Central memory CD8-positive, alpha-beta T cell (primary cell): ENCODE results near the gene TNNI2.
A peak's percentile ranks its signal among the peaks of the same experiment; 100 is the strongest.
"Not testable (repeated sequence)": the region's sequence is repeated elsewhere in the genome, so short reads cannot be mapped to it uniquely, and the experiment has no call there.

Source experiments
- ATAC-seq: fragments of 150-1000 bp; cut with Tn5 transposase; replicated peaks from 2 replicates; pipeline ENCODE4 v1.10.0; 2022; ENCODE audit warnings: mild to moderate bottlenecking, moderate FRiP score, moderate number of reproducible peaks; ENCODE audit not compliant: poor library complexity, severe bottlenecking; ENCODE audit errors: extremely low read depth
- DNase-seq, 2 donors: peaks; one replicate each; pipeline ENCODE4 v3.0.0; 2021; ENCODE audit warnings: low spot score in 2 of 2
- H3K27ac Mint-ChIP-seq: one replicate; pipeline ENCODE4 v1.8.0; 2022; ENCODE audit warnings: low read depth, mild to moderate bottlenecking, moderate library complexity, mixed read lengths
- H3K27me3 Mint-ChIP-seq: one replicate; pipeline ENCODE4 v1.8.0; 2022; ENCODE audit warnings: mixed read lengths
- H3K36me3 Mint-ChIP-seq: one replicate; pipeline ENCODE4 v1.8.0; 2022; ENCODE audit warnings: mild to moderate bottlenecking, moderate library complexity, mixed read lengths; ENCODE audit not compliant: insufficient read depth
- H3K4me1 Mint-ChIP-seq: one replicate; pipeline ENCODE4 v1.8.0; 2022; ENCODE audit warnings: mixed read lengths
- H3K4me3 Mint-ChIP-seq: one replicate; pipeline ENCODE4 v1.8.0; 2022; ENCODE audit warnings: mild to moderate bottlenecking, moderate library complexity, mixed read lengths
- H3K9me3 Mint-ChIP-seq: one replicate; pipeline ENCODE4 v1.8.0; 2022; ENCODE audit warnings: mixed read lengths

Gene TNNI2

GRCh38 chr11:1838426-1839144 is at the start of gene TNNI2:
TSS of gene TNNI2 (plus strand) at chr11:1838981. CDS start at chr11:1839697, 716 bp downstream.
- Mint-ChIP-seq H3K36me3 (peaks cover 2% of the 10 kb centered on the region), H3K4me1 (peaks cover 17% of the 10 kb centered on the region), H3K27ac (peak within 1 kb of the TSS; percentile 44), H3K4me3 (no peak within 1 kb of the TSS), H3K9me3 (no peaks in the 10 kb centered on the region), H3K27me3 (peaks cover 3% of the 10 kb centered on the region)
- ATAC-seq, result no peak
- no peak for DNase-seq

GRCh38 chr11:1791912-1792311 is 46.9 kb upstream of the TNNI2 start:
- H3K9me3 Mint-ChIP-seq, result no peaks in the 10 kb centered on the region
- H3K36me3 Mint-ChIP-seq, result no peaks in the 10 kb centered on the region
- H3K4me3 Mint-ChIP-seq, result peak overlapping the region; percentile 58
- DNase-seq, result no peak
- H3K27ac Mint-ChIP-seq, result no peak overlapping the region
- H3K4me1 Mint-ChIP-seq, result peaks cover 7% of the 10 kb centered on the region
- H3K27me3 Mint-ChIP-seq, result peaks cover 7% of the 10 kb centered on the region
- ATAC-seq, result no peak

GRCh38 chr11:1792461-1792860 is 46.3 kb upstream of the TNNI2 start:
- ATAC-seq, result no peak
- Mint-ChIP-seq H3K27ac (no peak overlapping the region), H3K27me3 (peaks cover 12% of the 10 kb centered on the region), H3K36me3 (no peaks in the 10 kb centered on the region), H3K9me3 (no peaks in the 10 kb centered on the region), H3K4me1 (peaks cover 7% of the 10 kb centered on the region), H3K4me3 (peak overlapping the region; percentile 58)
- no peak for DNase-seq

GRCh38 chr11:1793081-1793480 is 45.7 kb upstream of the TNNI2 start:
- Mint-ChIP-seq H3K4me3 (peak overlapping the region; percentile 58), H3K9me3 (no peaks in the 10 kb centered on the region), H3K36me3 (no peaks in the 10 kb centered on the region), H3K4me1 (peaks cover 7% of the 10 kb centered on the region), H3K27me3 (peaks cover 19% of the 10 kb centered on the region), H3K27ac (peak overlapping the region; percentile 46)
- DNase-seq (no peak), ATAC-seq (no peak)

GRCh38 chr11:1796413-1797011 is 42.3 kb upstream of the TNNI2 start:
- Mint-ChIP-seq H3K4me3 (no peak overlapping the region), H3K36me3 (no peaks in the 10 kb centered on the region), H3K27me3 (peaks cover 39% of the 10 kb centered on the region), H3K4me1 (peaks cover 7% of the 10 kb centered on the region), H3K9me3 (no peaks in the 10 kb centered on the region), H3K27ac (no peak overlapping the region)
- DNase-seq (no peak), ATAC-seq (no peak)

GRCh38 chr11:1797391-1798125 is 41.2 kb upstream of the TNNI2 start:
- Mint-ChIP-seq H3K4me1 (peaks cover 3% of the 10 kb centered on the region), H3K27me3 (peaks cover 50% of the 10 kb centered on the region), H3K9me3 (no peaks in the 10 kb centered on the region), H3K4me3 (no peak overlapping the region), H3K36me3 (no peaks in the 10 kb centered on the region), H3K27ac (no peak overlapping the region)
- ATAC-seq (no peak), DNase-seq (no peak)

GRCh38 chr11:1803246-1803645 is 35.5 kb upstream of the TNNI2 start:
- H3K4me1 Mint-ChIP-seq, result no peaks in the 10 kb centered on the region
- ATAC-seq (no peak), DNase-seq (no peak)
- H3K4me3 Mint-ChIP-seq, result no peak overlapping the region
- no peak overlapping the region for H3K27ac Mint-ChIP-seq
- no peaks in the 10 kb centered on the region for H3K9me3 Mint-ChIP-seq
- H3K27me3 Mint-ChIP-seq, result peaks cover 60% of the 10 kb centered on the region
- no peaks in the 10 kb centered on the region for H3K36me3 Mint-ChIP-seq

GRCh38 chr11:1803835-1804519 is 34.8 kb upstream of the TNNI2 start:
- not testable (repeated sequence) for DNase-seq, H3K9me3 Mint-ChIP-seq, H3K27ac Mint-ChIP-seq, H3K4me1 Mint-ChIP-seq, H3K4me3 Mint-ChIP-seq, ATAC-seq, H3K36me3 Mint-ChIP-seq
- H3K27me3 Mint-ChIP-seq, result peaks cover 53% of the 10 kb centered on the region

- DNase-seq, result no peak
- Mint-ChIP-seq H3K4me1 (no peaks in the 10 kb centered on the region), H3K4me3 (no peak overlapping the region), H3K27me3 (peaks cover 51% of the 10 kb centered on the region), H3K27ac (no peak overlapping the region), H3K9me3 (no peaks in the 10 kb centered on the region), H3K36me3 (no peaks in the 10 kb centered on the region)
- ATAC-seq, result no peak
Observed at GRCh38 chr11:1805525-1805924, 33.3 kb upstream of the TNNI2 start.

GRCh38 chr11:1807264-1807995 is 31.4 kb upstream of the TNNI2 start:
- DNase-seq (no peak), ATAC-seq (no peak)
- Mint-ChIP-seq H3K4me1 (no peaks in the 10 kb centered on the region), H3K4me3 (no peak overlapping the region), H3K36me3 (no peaks in the 10 kb centered on the region), H3K9me3 (no peaks in the 10 kb centered on the region), H3K27ac (no peak overlapping the region), H3K27me3 (peaks cover 36% of the 10 kb centered on the region)

GRCh38 chr11:1810761-1811160 is 28.0 kb upstream of the TNNI2 start:
- Mint-ChIP-seq H3K4me1 (no peaks in the 10 kb centered on the region), H3K36me3 (no peaks in the 10 kb centered on the region), H3K27me3 (peaks cover 13% of the 10 kb centered on the region), H3K9me3 (no peaks in the 10 kb centered on the region), H3K27ac (no peak overlapping the region), H3K4me3 (no peak overlapping the region)
- DNase-seq (no peak), ATAC-seq (no peak)

GRCh38 chr11:1812274-1812673 is 26.5 kb upstream of the TNNI2 start:
- DNase-seq (no peak), ATAC-seq (no peak)
- Mint-ChIP-seq H3K4me3 (no peak overlapping the region), H3K4me1 (no peaks in the 10 kb centered on the region), H3K27me3 (peaks cover 13% of the 10 kb centered on the region), H3K36me3 (no peaks in the 10 kb centered on the region), H3K27ac (no peak overlapping the region), H3K9me3 (no peaks in the 10 kb centered on the region)
